Activated CD4-positive, CD25-positive, alpha-beta regulatory T cell (primary cell): ENCODE measurements around the gene CFAP300.

ENCODE experiments used
- DNase-seq, 4 experiments: peaks; one replicate each; lab custom pipeline; 2025; lab: John Stamatoyannopoulos, UW

The CFAP300 gene

GRCh38 chr11:102047305-102047924 is at the start of gene CFAP300:
CFAP300 (plus strand) TSS chr11:102047437; CDS start chr11:102047471, 34 bp downstream.
- peak in 1 of 4 experiments; percentile 4 for DNase-seq

- DNase-seq = no peak
Measured at GRCh38 chr11:102001657-102002338, 45.4 kb upstream of the CFAP300 start.

- no peak for DNase-seq
Measured at GRCh38 chr11:102004220-102004619, 43.0 kb upstream of the CFAP300 start.

- no peak for DNase-seq
Measured at GRCh38 chr11:102005306-102005705, 41.9 kb upstream of the CFAP300 start.

- no peak for DNase-seq
Measured at GRCh38 chr11:102006835-102007566, 40.2 kb upstream of the CFAP300 start.

GRCh38 chr11:102007567-102008437 is 39.4 kb upstream of the CFAP300 start:
- DNase-seq = no peak

- DNase-seq = no peak
Measured at GRCh38 chr11:102010776-102011494, 36.3 kb upstream of the CFAP300 start.

- DNase-seq = no peak
Measured at GRCh38 chr11:102012946-102013345, 34.3 kb upstream of the CFAP300 start.

- DNase-seq = no peak
Measured at GRCh38 chr11:102014756-102015155, 32.5 kb upstream of the CFAP300 start.

GRCh38 chr11:102017026-102017425 is 30.2 kb upstream of the CFAP300 start:
- no peak for DNase-seq

GRCh38 chr11:102026217-102026616 is 21.0 kb upstream of the CFAP300 start:
- DNase-seq = no peak

GRCh38 chr11:102026959-102027358 is 20.3 kb upstream of the CFAP300 start:
- no peak for DNase-seq

GRCh38 chr11:102036757-102037156 is 10.5 kb upstream of the CFAP300 start:
- no peak for DNase-seq

GRCh38 chr11:102046841-102047240 is 396 bp upstream of the CFAP300 start:
- DNase-seq = no peak

- DNase-seq = no peak
Measured at GRCh38 chr11:102050927-102051575, 3.8 kb downstream of the CFAP300 start.

GRCh38 chr11:102061276-102061675 is 14.0 kb downstream of the CFAP300 start:
- no peak for DNase-seq

- no peak for DNase-seq
Measured at GRCh38 chr11:102062106-102062505, 14.9 kb downstream of the CFAP300 start.

- no peak for DNase-seq
Measured at GRCh38 chr11:102064316-102064715, 17.1 kb downstream of the CFAP300 start.

GRCh38 chr11:102070766-102071165 is 23.5 kb downstream of the CFAP300 start:
- no peak for DNase-seq

GRCh38 chr11:102071497-102072472 is 24.5 kb downstream of the CFAP300 start:
- no peak for DNase-seq
